NCI-H1417 (cell line): ENCODE data around the gene ATP4A.
"Not testable (repeated sequence)": the region's sequence is repeated elsewhere in the genome, so short reads cannot be mapped to it uniquely, and the experiment has no call there.

Experiments used
- DNase-seq, 3 experiments: peaks; one replicate each; lab custom pipeline; 2025; lab: John Stamatoyannopoulos, UW

The ATP4A gene

GRCh38 chr19:35563207-35563829, at the start of gene ATP4A:
Gene ATP4A, minus strand, starts transcription at chr19:35563658. Its CDS starts 29 bp downstream, at chr19:35563629.
- no peak for DNase-seq

DNA sequence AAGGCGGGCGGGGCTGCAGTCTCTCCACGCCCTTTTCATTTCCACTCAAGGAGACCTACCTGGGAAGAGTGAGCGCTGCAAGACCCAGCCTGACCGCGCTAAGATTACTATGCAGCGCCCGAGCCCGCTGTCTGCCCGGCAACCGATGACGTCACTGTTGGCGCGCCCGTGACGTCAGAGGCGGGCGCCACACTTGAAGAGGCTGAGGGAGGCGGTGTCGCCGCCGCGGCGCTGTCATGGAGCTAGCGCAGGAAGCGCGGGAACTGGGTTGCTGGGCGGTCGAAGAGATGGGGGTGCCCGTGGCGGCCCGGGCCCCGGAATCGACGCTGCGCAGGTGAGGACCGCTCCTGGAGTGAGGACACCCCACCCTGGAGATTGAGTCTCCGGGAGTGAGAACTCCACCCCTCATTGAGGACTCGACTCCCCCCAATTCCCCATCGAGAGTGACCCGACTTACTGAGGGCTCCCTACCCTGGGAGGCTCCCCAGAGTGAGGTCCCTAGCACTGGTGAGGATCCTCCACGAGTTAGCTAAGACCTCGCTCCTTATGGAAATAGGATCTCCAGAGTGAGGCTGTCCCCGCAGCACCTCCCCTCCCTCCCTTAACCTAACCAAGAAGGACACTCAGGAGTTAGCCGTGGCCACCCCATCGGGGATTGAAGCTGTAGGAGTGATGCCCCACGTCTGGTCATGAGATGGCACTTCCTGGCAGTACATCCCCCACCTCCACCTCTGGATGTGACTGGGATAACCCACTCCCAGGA, 49.3 kb upstream of the ATP4A start, which contains the start of gene HAUS5:
TSS of gene HAUS5 (plus strand) at position 177 of the 763 bp plus-strand sequence. CDS start at position 237, 60 bp downstream.
- peak; percentile 89 to 98 (median 94) for DNase-seq

DNA sequence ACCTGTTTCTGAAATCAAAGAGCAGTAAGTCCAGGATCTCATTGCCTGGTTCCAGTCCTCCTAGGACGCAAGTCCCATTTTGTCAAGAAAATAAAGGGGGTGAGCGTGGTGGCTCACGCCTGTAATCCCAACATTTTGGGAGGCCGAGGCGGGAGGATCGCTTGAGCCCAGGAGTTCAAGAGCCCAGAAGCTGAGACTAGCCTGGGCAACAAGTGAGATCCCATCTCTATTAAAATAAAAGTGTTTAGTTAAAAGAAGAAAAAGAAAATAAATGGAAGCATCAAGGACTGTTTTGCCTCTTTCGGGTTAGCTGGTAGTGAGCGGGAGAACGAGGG, 48.7 kb upstream of the ATP4A start:
- DNase-seq = no peak

- no peak for DNase-seq
Measured at GRCh38 chr19:35609851-35610353, 46.4 kb upstream of the ATP4A start.

DNA sequence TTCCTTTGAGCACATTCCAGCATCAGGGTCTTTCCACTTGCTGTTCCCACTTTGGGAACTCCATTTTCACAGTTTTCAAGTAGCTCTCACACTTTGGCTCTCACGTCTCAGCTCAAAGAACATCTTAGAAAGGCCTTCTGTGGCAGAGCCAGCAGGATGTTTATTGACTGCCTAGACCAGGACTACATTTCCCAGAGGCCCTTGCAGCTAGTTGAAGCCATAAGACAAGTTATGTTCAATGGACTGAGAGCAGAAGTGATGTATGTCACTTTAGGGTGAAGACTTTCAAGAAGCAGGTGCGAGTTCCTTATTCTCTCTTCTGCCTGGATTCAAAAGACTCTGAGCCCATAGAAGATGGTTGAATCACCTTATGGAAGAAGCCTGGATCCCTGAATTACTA, 44.8 kb upstream of the ATP4A start:
- no peak for DNase-seq

GRCh38 chr19:35607661-35608060, 44.2 kb upstream of the ATP4A start:
- no peak for DNase-seq

- DNase-seq = not testable (repeated sequence)
Measured at GRCh38 chr19:35607170-35607569, 43.7 kb upstream of the ATP4A start.

- DNase-seq = not testable (repeated sequence)
Measured at GRCh38 chr19:35604436-35604835, 41.0 kb upstream of the ATP4A start.

DNA sequence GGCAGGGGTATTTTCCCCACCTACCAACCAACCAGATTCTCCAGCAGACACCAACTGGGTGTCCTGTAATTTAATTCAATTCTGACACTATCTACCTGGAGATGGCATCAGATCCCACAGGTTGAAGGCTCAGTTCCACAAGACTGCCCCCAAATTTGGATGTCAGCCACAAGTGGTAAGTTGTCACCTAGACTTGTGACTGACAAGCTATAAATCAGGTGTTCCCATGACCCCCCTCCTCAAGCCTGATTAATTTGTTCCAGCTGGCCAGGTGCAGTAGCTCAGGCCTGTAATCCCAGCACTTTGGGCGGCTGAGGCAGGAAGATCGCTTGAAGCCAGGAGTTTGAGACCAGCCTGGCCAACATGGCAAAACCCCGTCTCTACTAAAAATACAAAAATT, 38.5 kb upstream of the ATP4A start:
- DNase-seq = peak in 1 of 3 experiments; percentile 4

DNA sequence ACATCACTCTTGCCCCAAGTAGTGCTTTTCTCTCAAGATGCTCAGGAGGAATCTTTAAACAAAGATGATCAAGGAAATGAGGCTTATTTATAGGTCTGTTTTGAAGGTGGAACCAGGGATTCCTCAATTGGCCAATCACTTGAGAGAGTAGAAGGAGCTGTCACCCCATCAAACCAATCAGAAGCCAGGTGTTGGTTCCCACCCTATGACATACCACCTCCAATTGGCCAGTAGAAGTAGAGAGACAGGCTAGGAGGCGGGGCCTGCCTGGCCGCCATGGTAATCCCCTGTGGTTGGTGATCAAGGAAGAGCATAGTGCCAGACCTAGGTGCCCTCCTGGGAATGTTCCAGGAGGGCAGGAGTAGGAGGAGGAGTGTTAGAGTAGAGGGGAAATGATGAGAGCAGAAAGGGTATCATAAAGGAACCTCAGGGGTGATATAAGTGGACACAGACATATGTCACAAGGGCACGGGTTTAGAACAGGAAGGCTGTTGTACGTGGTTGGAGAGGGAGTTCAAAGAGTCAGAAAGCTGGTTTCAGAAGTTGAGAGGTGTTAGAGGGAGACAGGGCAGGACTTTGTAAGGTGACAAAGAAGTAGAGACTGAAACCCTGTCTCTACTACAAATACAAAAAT, 33.0 kb upstream of the ATP4A start:
- no peak for DNase-seq

- no peak for DNase-seq
Measured at GRCh38 chr19:35595928-35596327, 32.5 kb upstream of the ATP4A start.

DNA sequence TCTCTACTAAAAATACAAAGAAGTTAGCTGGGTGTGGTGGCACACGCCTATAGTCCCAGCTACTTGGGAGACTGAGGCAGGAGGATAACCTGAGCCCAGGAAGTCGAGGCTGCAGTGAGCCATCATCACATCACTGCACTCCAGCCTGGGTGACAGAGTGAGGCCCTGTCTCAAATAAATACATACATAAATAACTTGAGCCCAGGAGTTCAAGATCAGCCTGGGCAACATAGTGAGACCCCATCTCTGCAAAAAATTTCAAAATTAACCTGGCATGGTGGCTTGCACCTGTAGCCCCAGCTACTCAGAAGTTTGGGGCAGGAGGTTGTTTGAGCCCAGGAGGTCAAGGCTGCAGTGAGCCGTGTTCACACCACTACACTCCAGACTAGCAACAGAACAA, 31.6 kb upstream of the ATP4A start:
- DNase-seq = not testable (repeated sequence)

GRCh38 chr19:35592226-35592625, 28.8 kb upstream of the ATP4A start:
- DNase-seq = peak in 1 of 3 experiments; percentile 19

DNA sequence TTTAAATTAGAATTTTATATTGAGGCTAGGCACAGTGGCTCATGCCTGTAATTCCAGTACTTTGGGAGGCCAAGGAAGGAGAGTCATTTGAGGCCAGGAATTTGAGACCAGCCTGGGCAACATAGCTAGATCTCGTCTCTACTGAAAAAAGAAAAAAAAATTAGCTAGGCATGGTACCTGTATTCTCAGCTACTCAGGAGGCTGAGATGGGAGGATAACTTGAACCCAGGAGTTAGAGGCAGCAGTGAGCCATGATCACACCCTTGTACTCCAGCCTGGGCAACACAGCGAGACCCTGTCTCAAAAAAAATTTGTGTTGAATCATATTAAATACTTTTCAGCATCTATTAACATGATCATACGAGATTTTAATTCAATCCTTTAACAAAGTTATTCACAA, 27.4 kb upstream of the ATP4A start:
- no peak for DNase-seq

- no peak for DNase-seq
Measured at GRCh38 chr19:35587321-35587720, 23.9 kb upstream of the ATP4A start.

GRCh38 chr19:35585848-35586247, 22.4 kb upstream of the ATP4A start, which contains the start of gene PMIS2:
Gene PMIS2, plus strand, starts transcription at chr19:35586173. Its CDS starts 87 bp downstream, at chr19:35586260.
- DNase-seq = no peak

- DNase-seq = no peak
Measured at GRCh38 chr19:35582760-35583159, 19.3 kb upstream of the ATP4A start.

DNA sequence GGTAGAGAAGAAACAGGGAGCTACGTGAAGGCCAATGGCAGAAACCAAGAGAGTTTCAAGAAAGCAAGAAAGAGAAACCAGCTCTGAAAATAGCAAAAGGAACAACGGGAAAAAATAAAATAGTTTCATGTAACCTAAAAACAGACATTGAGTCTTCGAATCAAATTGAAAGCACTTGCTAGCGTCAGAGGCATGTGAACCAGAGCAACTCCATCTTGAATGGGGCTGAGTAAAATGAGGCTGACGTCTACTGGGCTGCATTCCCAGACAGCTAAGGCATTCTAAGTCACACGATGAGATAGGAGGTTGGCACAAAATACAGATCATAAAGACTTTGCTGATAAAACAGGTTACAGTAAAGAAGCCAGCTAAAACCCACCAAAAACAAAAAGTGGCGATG, 15.2 kb upstream of the ATP4A start:
- no peak for DNase-seq

DNA sequence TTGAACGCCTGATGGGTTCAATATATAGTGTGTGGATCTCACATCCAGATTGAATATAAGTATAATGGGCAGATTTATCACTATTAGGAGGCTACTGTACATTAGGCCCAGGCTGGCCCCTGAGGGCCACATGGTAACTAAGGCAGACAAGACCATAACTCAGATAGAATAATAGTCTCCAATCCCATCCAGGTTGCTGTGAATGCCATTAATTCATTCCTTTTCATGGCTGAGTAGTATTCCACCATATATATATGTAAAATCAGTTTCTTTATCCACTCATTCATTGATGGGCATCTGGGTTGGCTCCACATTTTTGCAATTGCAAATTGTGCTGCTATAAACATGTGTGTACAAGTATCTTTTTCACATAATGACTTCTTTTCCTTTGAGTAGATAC, 14.5 kb upstream of the ATP4A start:
- DNase-seq = no peak

DNA sequence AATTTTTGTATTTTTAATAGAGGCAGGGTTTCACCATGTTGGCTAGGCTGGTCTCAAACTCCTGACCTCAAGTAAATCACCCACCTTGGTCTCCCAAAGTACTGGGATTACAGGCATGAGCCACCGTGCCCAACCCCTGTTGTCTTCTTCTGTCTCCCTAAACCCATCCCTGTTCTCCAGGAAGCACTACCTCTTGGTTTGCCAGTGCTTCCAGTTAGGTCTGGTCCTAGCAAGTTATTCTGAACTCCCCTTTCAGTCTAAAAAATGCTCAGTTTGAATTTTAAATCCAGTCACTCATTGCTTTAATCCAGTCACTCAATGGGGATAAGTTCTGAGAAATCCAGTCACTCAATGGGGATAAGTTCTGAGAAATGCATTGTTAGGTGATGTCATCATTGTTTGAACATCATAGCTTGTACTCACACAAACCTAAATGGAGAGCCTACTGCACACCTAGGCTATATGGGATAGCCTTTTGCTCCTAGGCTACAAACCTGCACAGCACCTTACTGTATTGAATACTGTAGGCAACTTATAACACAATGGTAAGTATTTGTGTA, 8.0 kb upstream of the ATP4A start:
- DNase-seq = no peak

DNA sequence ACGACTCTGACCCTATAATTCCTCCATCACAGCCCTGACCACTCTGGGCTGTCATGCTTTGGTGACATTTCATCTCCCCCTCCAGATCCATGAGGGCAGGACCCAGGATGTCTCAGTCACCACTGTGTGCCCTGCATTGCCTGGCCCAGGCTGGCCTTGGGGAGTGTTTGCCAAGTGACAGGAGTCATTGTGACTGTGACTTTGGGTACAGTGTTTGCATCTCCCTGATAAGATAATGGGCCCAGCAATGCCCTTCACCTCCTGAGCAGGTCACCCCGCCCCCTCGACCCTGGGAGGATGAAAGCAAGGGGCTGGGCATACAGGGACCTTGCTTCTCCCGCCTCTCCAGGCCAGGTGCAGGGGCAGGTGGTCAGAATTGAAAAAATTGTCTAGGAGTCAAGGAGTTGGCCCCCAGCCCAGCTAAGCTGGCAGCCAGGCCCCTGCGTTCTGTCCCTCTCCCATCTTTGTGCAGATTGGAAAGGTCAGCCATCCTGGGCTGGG, 5.9 kb upstream of the ATP4A start:
- DNase-seq = peak in 1 of 3 experiments; percentile 21

DNA sequence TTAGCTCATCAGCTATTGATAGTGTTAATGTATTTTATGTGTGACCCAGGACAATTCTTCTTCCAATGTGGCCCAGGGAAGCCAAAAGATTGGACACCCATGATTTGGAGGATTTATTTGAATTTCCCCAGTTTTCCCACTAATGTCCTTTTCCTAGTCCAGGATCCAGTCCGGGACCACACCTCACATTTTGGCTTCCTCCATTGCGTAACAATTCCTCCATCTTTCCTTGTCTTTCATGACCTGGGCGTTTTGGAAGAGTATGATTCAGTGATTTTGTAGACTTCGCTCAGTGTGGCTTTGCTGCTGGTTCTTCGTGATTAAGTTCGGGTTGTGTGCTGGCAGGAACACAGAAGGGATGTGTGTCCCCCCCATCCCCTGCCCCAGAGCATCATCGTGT, 3.3 kb upstream of the ATP4A start:
- no peak for DNase-seq
